ENCODE measurements around the gene NMRAL1. TPM values are rescaled to one million over a fixed set of nuclear protein-coding genes. Genes with fewer than 3 reads are reported as not detected.

The NMRAL1 gene
- total RNA-seq, 1 donor from 2014 or later = 51.2 TPM

DNA sequence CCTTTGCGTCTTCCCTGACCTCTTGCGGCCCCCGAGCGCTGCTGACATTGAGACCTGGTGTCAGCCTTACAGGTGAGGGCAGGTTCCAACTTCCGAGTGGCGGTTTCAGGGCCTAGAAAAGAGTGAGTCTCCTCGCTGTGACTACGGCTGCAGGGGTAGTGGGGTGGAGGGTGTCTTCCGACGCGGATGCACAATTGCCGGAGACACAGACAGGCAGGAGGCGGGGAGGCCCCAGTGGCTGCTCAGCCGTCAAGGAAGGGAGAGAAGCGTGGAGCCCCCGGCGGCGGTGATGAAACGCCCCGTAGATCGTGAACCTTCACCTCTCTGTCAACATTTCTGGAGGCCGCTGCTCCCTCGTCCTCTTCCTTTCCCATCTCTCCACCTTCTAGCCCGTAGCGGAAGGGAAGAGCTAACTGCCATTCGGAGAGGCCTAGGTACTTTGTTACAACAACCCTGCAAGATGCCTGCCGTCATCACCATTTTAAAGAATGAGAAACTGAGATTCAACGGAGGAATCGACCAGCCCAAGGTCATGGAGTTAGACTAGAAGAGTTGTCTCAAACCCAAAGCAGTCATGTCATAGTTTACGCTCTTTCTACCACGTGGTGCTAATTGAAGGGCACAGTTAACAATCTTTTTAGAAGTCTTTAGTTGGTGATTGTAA lies 48.3 kb downstream of the NMRAL1 start:
- no peak for DNase-seq

DNA sequence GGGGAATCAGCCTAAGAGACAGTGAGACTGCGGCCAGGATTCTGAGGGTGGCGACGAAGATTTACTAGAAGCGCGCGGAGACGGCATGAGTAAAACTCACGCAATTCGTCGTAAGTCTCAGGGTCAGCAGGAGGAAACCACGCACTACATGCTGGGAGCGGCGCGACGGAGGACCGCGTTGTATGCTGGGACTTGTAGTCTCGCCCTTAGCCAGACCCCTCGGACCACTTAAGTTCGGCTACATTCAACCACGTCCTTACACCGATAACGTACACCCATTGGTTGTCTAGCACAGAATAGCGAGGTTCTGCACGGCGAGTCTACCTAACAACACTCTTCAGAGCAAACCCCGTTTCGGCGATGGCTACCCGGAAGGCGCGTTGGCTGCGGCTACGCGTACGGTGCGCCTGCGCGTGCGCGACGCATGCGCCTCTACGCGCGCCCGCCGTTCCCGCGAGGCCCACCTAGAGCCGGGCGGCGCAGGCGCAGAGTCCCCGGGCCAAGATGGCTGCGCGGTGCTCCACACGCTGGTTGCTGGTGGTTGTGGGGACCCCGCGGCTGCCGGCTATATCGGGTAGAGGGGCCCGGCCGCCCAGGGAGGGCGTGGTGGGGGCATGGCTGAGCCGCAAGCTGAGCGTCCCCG lies 48.9 kb downstream of the NMRAL1 start, which contains the start of gene DNAJA3:
Gene DNAJA3 (plus strand): TSS at position 491 of the 643 bp plus-strand sequence. CDS start 14 bp downstream, at position 505.
- peak; percentile 90 for DNase-seq

DNA sequence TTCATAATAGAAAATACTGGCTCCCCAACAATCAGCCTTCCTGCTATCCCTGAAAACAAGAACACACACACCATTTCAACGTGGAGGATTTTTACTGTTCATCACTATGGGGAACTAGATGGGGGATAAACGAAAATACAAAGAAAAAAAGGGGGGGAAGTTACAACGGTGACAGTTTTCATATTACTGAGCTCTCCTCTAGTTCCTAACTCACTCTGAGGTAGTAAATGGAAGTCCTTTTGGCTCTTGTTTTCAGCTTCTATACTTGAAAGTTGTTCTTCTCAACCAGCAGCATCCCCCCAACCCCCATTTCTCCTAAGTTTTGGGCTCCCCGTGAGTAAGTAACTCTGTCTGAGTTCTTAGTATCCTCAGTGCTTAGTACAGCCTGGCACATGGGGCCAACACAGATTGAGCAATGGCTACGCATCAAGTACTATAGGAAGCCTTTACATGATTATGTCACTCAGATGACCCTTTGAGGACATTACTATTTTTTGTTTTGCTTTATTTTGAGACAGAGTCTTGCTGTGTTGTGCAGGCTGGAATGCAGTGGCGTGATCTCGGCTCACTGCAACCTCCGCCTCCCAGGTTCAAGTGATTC lies 53.8 kb downstream of the NMRAL1 start:
- no peak for DNase-seq

DNA sequence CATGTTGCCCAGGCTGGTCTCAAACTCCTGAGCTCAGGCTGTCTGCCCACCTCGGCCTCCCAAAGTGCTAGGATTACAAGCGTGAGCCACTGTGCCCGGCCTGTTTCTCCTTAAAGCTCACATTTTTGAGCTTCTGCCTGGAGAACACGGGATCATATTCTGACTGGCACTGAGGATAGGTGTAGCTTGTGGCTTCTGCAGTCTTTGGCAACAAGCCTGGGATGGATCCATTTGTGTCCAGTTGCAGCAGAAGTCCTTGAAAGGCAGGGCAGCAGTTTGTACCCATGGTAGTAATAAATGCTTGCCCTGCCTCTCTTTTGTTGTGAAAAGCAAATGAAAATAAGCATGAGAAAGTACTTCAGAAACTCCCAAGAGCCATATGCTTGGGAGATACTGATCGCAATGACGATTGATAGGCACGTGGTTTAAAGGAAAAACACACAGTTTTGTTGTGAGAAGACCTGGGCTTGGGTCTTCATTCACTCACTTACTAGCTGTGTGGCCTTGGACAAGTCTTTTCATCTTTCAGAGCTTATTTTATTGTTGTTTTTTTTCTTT lies 54.9 kb downstream of the NMRAL1 start:
- no peak for DNase-seq

DNA sequence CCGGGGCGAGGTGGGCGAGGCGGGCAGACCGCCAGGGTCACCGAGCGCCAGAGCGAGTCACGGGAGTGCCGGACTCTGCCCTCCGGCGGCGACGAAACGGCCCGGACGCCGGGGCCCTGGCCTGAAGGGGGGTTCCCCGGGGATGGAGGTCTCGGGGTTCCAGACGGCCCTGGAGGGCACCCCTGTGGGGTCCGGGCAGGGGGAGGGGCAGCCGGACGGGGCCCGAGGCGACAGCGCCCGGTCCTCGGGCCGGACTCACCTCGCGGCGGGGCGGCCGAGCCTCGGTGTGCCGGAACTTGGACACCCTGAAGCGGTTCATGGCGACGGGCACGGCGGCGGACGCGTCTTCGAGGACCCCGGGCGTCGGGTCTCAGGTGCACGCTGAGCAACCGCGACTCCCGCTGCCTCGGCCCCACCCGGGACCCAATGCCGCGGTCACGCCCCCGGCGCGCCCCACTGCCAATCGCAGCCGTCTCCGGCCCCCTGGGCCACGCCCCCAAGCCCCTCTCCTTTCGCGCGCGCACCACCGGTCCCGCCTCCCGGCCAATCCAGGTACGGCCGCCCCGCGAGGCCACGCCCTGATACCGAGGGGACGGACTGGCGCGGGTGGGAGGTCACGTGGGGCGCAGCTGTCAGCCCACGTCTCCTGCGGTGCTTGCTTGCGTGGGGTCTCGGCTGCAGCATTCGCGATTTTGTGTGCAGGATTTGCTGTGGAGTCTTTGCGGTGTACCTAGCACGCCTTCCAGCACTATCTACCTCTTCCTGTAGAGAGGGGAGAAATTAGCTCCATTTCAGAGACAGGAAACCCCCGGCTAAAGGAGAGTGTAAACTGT lies 58.0 kb downstream of the NMRAL1 start, which contains the start of gene CORO7:
Gene CORO7 (minus strand): TSS at position 397 of the 833 bp plus-strand sequence. CDS start 78 bp downstream, at position 319.
- DNase-seq = peak; percentile 97

DNA sequence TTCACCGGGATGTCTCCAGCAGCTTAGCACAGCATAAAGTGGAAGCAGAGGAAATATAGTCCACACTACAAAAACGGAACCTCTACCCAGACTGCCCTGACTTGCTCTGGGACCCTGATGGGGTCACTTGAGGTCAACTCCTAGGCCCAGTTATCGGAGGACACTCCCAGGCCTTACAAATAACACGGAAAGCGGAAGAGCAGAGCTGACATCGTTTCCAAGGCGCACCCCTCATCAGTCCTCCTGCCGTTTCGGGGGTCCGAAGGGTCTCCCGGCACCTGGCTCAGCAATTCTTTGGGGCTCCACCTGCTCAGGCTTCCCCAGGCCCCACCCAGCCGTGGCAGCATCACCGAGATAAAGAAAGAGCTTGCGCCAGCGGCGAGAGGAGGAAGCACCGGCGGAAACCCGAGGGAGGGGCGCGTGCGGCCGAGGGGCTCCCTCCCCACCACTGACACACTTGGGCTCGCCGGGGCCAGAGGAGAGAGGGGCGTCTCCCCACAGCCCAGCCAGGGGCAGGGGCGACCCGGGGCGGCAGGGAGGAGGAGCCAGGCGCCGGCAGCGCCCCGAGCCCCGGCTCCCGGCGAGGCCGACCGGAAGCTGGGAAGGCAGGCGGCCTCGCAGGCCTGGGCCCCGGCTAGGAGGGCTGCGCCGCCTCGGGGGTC lies 58.8 kb downstream of the NMRAL1 start:
- DNase-seq = no peak

DNA sequence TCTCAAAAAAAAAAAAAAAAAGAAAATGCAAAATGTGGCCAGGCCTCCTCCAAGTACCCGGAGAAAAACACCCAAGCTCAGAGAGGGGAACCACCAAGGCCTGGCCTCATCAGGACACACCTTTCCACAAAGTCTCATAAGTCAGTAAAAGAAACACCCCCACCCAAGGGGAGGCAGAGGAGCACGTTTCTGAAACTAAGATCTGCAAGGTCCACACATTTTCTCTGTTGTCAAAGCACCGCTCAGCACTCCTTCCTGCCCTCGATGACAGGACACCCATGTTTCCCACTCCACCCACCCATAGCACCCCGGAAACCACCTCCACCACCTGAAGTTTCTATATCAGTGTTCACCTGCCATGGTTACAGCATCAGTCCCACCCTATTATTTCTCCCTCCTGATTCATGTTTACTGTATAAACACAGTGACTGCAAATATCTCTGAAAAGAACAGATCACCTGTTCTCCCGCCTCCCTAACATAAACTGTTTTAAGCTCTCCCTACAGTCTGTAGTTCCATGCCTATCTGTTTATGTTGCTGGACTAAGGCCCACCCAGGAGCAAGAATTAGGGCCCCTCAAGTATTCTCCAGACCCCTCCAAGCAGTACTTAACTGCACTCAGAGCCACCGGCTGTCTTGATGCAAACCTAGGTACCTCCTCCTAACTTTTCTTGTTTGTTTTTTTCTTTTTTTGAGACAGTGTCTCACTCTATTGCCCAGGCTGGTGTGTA lies 60.1 kb downstream of the NMRAL1 start:
- no peak for DNase-seq

DNA sequence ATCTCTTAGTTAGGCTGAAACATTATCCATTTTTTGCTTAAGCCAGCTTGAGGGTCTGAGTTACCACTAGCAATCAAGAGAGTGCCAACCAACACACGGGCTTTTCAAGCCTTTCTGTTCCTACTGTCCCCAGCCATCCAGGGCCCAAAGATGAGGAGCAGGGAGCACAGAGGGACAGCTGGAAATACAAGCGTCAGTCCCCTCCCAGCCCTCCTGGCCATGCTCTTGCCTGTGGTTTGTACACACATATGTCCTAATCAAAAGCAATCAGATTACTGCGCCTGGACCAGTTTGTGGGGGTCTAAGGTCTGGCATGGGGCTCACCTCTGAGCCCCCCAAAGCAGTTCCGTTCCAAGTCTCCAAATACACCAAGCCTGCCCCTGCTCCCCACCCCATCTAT lies 61.6 kb downstream of the NMRAL1 start:
- no peak for DNase-seq

DNA sequence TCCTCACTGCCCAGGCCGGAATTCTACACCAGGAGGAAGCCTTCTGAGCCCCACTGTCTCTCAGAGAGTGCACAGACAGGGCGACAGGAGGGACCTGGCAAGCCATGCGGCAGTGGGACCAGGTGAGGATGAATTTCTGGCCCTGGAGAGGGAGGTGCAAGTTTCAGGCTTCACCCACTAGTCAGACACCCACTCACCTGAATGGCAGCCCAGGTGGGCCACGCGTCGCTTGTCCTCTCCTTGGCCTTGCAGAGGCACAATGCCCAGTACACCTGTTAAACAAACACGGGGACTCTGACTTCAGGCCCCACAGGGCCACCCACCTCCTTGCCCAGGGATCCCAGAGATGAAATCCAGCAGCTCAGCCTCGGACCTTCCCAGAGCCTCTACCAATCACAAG lies 62.3 kb downstream of the NMRAL1 start:
- DNase-seq = no peak

Small RNA genes within 50 kb of the gene (small RNA-seq; reads per million reads assigned to genes)
- gene AC012676.2 = not detected

Other genes with a start within 250 kb of the NMRAL1 start
- gene SRL, start 232.5 kb downstream of the NMRAL1 start, total RNA-seq = 0.16 TPM
- gene TFAP4, start 201.6 kb downstream of the NMRAL1 start, total RNA-seq = 13.7 TPM
- gene GLIS2, start 158.6 kb downstream of the NMRAL1 start, total RNA-seq = 5.1 TPM
- 21.2 TPM for gene PAM16, start 123.3 kb downstream of the NMRAL1 start, total RNA-seq
- 2.5 TPM for gene VASN, start 102.8 kb downstream of the NMRAL1 start, total RNA-seq
- 38.8 TPM for gene CORO7, start 58.0 kb downstream of the NMRAL1 start, total RNA-seq
- 32.1 TPM for gene DNAJA3, start 48.8 kb downstream of the NMRAL1 start, total RNA-seq
- 27.0 TPM for gene HMOX2, start 1.8 kb upstream of the NMRAL1 start, total RNA-seq
- 11.1 TPM for gene CDIP1, start 64.1 kb upstream of the NMRAL1 start, total RNA-seq
- gene C16orf96, start 81.7 kb upstream of the NMRAL1 start, total RNA-seq = not detected
- gene UBALD1, start 140.3 kb upstream of the NMRAL1 start, total RNA-seq = 1.7 TPM
- gene MGRN1, start 150.2 kb upstream of the NMRAL1 start, total RNA-seq = 41.5 TPM
- gene NUDT16L1, start 218.9 kb upstream of the NMRAL1 start, total RNA-seq = 33.4 TPM